HG03469 (cell line): ENCODE results near the gene ASTN2.

Experiments
- ATAC-seq: cut with Tn5 transposase; IDR thresholded peaks from one replicate; pipeline ENCODE4 v1.9.1; 2021; ENCODE audit warnings: mild to moderate bottlenecking, moderate library complexity, moderate number of reproducible peaks; ENCODE audit not compliant: unreplicated experiment

Gene ASTN2

DNA sequence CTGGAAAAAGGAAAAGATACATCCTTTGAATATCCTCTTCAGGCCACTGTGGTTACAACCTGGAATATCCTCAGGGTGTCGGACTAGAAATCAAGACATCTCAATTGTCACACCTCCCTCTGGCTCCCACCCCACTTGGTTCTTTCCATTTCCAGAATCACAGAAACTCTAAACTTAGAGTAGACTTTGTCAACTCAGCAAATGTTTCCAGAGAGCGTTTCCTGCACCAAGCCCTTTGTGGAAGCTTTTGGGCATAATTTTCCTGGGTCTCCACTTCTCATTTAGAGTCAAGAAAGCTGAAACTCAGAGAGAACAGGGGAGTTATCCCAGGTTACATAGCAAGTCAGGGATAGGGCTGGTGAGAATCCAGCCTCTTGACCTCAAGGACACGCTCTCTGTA is 108.8 kb downstream of the ASTN2 start:
- no peak for ATAC-seq

- no peak for ATAC-seq
Observed at GRCh38 chr9:117305454-117305853, 109.4 kb downstream of the ASTN2 start.

GRCh38 chr9:117304549-117304948 is 110.3 kb downstream of the ASTN2 start:
- no peak for ATAC-seq

- no peak for ATAC-seq
Observed at GRCh38 chr9:117303643-117304230, 111.1 kb downstream of the ASTN2 start.

- ATAC-seq: no peak
Observed at GRCh38 chr9:117302487-117302886, 112.4 kb downstream of the ASTN2 start.

- ATAC-seq: no peak
Observed at GRCh38 chr9:117300371-117301110, 114.3 kb downstream of the ASTN2 start.

- ATAC-seq: no peak
Observed at GRCh38 chr9:117296453-117296852, 118.4 kb downstream of the ASTN2 start.

GRCh38 chr9:117293206-117294114 is 121.4 kb downstream of the ASTN2 start:
- ATAC-seq: no peak

DNA sequence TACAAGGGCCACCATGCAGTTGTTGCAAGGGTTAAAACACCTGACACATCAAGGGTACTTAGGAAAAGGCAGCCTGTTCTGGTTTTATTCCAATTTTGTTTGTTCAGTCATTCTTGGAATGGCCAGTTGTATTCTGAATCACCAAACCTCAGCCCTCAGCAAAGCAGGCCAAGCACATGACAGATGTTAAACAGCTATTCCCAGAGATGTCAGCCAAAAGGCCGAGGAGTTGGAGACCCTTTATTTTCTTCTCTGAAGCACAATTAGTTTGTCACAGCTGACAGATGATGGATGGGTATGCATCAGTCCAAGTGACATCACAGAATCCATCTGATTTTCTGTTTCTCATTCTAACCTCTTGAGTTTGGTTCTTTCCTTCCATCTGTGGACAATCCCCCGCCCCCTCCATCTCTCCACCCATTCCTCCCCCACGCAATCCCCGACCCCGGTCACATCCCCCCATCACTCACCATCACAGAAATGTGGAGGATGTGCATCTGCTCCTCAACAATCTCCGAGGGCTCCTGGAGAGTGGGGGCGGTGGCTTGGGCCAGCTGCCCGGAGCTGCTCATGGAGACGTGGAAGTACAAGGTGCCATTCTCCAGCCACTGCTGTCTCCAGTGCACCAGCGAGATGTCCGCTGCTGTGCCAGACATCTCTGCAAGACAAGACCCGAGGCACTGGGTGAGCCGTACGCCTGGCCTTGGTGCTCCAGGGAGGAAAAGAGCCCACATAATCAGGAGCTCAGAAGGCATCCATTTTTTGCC is 123.8 kb downstream of the ASTN2 start:
- ATAC-seq: no peak

- no peak for ATAC-seq
Observed at GRCh38 chr9:117290306-117290840, 124.5 kb downstream of the ASTN2 start.

- ATAC-seq: no peak
Observed at GRCh38 chr9:117286245-117286644, 128.6 kb downstream of the ASTN2 start.

- ATAC-seq: no peak
Observed at GRCh38 chr9:117284414-117284813, 130.4 kb downstream of the ASTN2 start.

DNA sequence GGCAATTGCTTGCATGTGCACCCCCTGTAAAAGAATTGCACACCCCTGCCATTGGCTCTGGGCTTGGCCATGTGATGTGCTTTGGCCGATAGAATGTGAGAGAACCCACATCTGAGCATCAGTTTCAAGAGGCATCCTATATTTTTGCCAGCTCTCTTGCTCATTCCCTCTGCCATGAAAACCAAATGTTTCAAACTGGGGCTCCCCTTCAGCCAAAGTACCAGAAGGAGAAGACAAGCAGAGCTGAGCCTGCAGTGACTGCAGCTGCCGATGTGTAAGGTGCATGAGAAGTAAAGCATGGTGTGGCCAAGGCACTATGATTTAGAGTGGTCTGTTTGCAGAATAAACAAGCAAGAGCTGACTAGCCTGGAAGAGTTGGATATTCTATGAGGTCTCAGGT is 132.3 kb downstream of the ASTN2 start:
- no peak for ATAC-seq

- ATAC-seq: no peak
Observed at GRCh38 chr9:117278471-117279035, 136.3 kb downstream of the ASTN2 start.

GRCh38 chr9:117278020-117278419 is 136.8 kb downstream of the ASTN2 start:
- no peak for ATAC-seq

DNA sequence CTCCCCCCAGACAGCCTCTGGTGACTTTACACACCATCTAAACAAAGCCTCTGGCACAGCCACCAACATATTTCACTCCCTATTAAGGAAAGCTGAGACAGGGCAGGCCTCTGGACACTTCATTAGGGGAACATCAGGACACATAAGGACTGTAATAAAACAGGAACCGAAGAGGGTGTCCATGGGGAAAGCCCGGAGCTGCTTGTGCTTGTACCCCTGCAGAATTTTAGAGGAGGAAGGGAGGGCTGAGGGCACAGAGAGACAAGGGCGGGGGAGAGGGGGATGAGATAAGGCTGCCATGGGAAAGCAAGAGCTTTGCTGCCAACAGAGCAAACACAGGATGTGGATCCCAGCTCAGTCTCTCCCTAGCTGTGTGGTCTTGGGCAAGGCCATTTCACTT is 138.4 kb downstream of the ASTN2 start:
- no peak for ATAC-seq

DNA sequence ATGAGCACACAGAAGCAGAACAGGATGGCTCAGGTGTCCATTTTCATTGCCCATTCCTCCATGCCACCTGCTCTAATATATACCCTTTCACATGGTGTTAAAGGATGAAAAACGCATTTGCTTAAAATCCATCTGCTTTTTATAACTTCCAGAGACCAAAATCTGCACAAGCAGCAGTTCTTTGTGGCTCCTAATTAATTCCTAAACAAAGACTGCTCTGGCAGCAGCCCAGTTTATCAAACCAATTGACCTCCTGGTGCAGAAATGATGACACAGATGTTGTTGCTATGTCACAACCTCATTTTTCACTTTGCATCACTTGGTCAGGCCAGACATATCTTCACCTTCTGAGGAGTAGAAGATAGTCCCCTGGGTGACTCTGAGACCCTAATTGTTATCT is 141.2 kb downstream of the ASTN2 start:
- ATAC-seq: no peak

DNA sequence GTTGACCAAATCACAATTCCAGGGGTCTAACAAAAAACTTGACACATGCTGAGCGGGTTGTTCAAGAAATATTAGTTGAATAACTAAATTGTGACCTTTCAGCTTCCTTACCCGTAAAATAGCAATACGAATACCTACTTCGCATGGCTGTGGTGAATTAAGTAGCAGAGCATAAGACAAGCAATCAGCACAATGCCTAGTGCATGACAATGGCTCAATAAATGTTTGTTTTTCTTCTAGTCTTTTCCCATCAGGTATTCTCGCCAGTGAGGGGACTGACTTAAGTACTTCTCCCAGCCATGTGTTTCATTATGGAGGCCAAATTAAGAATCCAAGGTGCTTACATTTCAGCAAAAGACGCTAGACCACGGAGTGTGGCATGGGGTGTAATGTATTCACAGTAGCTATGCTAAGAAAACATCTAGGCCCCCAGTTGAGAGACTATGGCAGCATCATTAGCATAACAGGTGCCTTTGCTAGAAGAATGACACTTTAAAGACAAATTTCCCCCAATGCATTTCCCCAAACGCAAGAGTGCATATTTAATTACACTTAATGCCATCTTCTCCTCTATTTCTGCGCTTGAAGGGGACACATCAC is 145.9 kb downstream of the ASTN2 start:
- no peak for ATAC-seq

DNA sequence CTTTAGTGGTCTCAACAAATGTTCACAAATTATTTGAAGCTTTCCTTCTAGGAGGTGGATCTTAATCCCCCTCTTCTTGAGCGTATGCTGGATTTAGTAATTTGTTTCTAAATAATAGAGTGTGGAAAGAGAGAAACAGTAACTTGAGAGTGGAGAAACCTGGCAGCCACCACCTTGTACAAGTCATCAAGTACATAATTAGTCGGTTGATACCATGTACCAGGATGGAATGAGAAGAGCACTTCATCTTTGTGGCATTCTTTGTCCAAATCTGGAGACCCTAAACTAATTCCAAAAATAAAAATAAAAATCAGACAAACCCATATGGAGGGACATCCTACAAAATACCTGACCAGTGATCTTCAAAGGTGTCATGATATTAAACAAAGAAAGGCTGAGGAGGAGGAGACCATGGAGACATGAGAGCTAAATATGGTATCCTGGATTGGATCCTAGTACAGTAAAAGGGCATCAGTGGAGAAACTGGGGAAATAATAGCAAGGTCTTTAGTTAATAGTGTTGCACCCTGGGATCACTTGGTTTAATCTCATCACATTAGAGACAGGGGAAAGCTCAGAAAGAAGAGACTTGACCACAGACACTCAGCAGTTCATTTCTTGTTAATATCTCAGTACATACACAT is 147.9 kb downstream of the ASTN2 start:
- ATAC-seq: no peak
